Vagina (tissue), 2 donors: ENCODE results near the gene GNA15.

ENCODE experiments used
- POLR2A ChIP-seq, 2 donors: fragments of 450-650 bp; IDR thresholded peaks; one replicate each; pipeline ENCODE4 v1.6.1; 2017; ENCODE audit warnings: antibody characterized with exemption in 2 of 2, mild to moderate bottlenecking in 2 of 2, moderate library complexity in 2 of 2
- POLR2AphosphoS5 ChIP-seq, 2 donors: sonication (generic); formaldehyde crosslinking; IDR thresholded peaks; one replicate each; pipeline ENCODE4 v1.9.0; 2017; ENCODE audit warnings: antibody characterized with exemption in 2 of 2, mild to moderate bottlenecking in 2 of 2, low read depth in 1 of 2; ENCODE audit not compliant: insufficient read depth in 1 of 2
- TF ChIP-seq, protein P1 (sequence below), 3 experiments: fragments of 450-650 bp in 2 of 3; fragments of 200-600 bp in 1 of 3; sonication (generic) in 1 of 3; IDR thresholded peaks; one replicate each; pipeline ENCODE4 v1.5.1; 2017 to 2019; ENCODE audit warnings: antibody characterized with exemption in 3 of 3, mild to moderate bottlenecking in 2 of 3, moderate library complexity in 2 of 3

DNA sequence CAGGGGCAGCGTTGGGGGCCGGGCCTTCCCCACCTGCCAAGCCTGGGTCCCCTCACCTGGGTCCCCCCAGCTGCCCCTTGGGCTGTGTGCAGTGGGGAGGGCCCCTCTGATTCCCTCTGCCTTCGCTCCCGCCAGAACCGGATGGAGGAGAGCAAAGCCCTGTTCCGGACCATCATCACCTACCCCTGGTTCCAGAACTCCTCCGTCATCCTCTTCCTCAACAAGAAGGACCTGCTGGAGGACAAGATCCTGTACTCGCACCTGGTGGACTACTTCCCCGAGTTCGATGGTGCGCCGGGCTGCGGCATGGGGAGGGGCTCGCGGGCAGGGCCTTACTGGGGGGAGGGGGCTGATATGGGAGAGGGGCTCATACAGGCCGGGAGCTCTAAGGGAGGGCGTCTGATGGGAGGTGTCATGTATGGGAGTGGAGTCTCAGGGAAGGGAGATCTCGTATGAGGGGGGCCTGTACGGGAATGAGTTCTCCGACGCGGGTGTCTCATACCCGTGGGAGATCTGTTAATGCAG is 16.7 kb upstream of the GNA15 start:
- TF ChIP-seq, protein P1, sequence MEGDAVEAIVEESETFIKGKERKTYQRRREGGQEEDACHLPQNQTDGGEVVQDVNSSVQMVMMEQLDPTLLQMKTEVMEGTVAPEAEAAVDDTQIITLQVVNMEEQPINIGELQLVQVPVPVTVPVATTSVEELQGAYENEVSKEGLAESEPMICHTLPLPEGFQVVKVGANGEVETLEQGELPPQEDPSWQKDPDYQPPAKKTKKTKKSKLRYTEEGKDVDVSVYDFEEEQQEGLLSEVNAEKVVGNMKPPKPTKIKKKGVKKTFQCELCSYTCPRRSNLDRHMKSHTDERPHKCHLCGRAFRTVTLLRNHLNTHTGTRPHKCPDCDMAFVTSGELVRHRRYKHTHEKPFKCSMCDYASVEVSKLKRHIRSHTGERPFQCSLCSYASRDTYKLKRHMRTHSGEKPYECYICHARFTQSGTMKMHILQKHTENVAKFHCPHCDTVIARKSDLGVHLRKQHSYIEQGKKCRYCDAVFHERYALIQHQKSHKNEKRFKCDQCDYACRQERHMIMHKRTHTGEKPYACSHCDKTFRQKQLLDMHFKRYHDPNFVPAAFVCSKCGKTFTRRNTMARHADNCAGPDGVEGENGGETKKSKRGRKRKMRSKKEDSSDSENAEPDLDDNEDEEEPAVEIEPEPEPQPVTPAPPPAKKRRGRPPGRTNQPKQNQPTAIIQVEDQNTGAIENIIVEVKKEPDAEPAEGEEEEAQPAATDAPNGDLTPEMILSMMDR (IDR thresholded peaks at IDR 0.05) = no peak
- TF ChIP-seq POLR2A (IDR thresholded peaks at IDR 0.05) (no peak), POLR2AphosphoS5 (IDR thresholded peaks at IDR 0.05; ENCODE audit: insufficient read depth in 1 of 2, low read depth in 1 of 2) (no peak)
